ENCODE results near the gene MYZAP.

Gene MYZAP

GRCh38 chr15:57575363-57575762 is 16.3 kb upstream of the MYZAP start:
- H3K36me3 ChIP-seq (ENCODE audit: insufficient read depth, low read length), result no peaks in the 10 kb centered on the region
- H3F3A ChIP-seq (ENCODE audit: low read depth), result no peaks in the 10 kb centered on the region
- no peak for TF ChIP-seq CTCF (conservative IDR thresholded peaks at IDR 0.05; ENCODE audit: low read length)
- no peak for TF ChIP-seq EZH2phosphoT487 (IDR thresholded peaks at IDR 0.05; ENCODE audit: borderline replicate concordance)
- H3K4me1 ChIP-seq (ENCODE audit: insufficient read depth, low read length, poor library complexity, severe bottlenecking), result no peaks in the 10 kb centered on the region
- no peaks in the 10 kb centered on the region for H3K9me3 ChIP-seq (ENCODE audit: insufficient read depth, low read depth, low read length)
- no peaks in the 10 kb centered on the region for H4K20me1 ChIP-seq (ENCODE audit: insufficient read depth, low read length, poor library complexity, severe bottlenecking)
- no peaks in the 10 kb centered on the region for H3K79me2 ChIP-seq (ENCODE audit: insufficient read depth, low read length)
- H3K4me3 ChIP-seq (ENCODE audit: low read length, poor library complexity, severe bottlenecking), result no peak overlapping the region
- no peak overlapping the region for H3K9ac ChIP-seq (ENCODE audit: low read depth, low read length, poor library complexity, severe bottlenecking)
- no peak overlapping the region for H2AFZ ChIP-seq (ENCODE audit: low read length)
- H3K27me3 ChIP-seq (ENCODE audit: insufficient read depth, low read length, poor library complexity, severe bottlenecking), result no peaks in the 10 kb centered on the region
- no peaks in the 10 kb centered on the region for H3K9me2 ChIP-seq (replicated peaks; ENCODE audit: low read depth, low read length)
- H3K4me2 ChIP-seq (ENCODE audit: low read depth, low read length, poor library complexity, severe bottlenecking), result no peak overlapping the region

DNA sequence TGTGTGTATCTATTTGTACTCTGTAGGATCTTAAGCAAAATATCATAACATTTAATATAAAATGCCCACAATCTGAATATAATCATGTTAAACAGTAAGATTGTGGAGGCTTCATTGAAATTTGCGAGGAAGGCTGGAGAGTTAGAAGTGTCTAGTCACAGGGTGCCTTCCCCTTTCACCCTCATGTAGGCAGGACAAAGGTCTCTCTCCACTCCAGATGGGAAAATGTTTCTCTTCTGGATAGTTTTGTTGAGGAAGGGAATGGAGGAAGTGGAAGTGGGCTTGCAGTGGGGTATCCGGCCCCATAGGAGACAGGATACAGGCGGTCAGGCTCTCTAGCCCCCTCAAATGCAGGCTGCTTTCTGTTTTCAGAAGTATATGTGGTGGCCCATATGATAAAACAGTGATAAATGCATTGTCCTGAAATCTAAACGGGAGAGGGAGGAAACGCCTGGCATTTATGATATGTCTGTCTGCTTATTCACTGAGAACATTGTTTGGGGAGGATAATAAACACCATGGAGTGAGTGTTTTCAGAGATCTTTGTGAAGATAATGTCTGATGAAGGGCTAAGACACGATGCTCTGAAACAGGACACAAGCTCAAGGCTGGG is 13.3 kb upstream of the MYZAP start:
- Histone ChIP-seq H3K9me2 (replicated peaks; ENCODE audit: low read depth, low read length) (no peaks in the 10 kb centered on the region), H3K4me2 (ENCODE audit: low read depth, low read length, poor library complexity, severe bottlenecking) (no peak overlapping the region), H3K4me1 (ENCODE audit: insufficient read depth, low read length, poor library complexity, severe bottlenecking) (no peaks in the 10 kb centered on the region), H3K9me3 (ENCODE audit: insufficient read depth, low read depth, low read length) (no peaks in the 10 kb centered on the region), H3K36me3 (ENCODE audit: insufficient read depth, low read length) (no peaks in the 10 kb centered on the region), H3F3A (ENCODE audit: low read depth) (no peaks in the 10 kb centered on the region), H4K20me1 (ENCODE audit: insufficient read depth, low read length, poor library complexity, severe bottlenecking) (no peaks in the 10 kb centered on the region), H3K9ac (ENCODE audit: low read depth, low read length, poor library complexity, severe bottlenecking) (no peak overlapping the region), H3K4me3 (ENCODE audit: low read length, poor library complexity, severe bottlenecking) (no peak overlapping the region), H3K79me2 (ENCODE audit: insufficient read depth, low read length) (no peaks in the 10 kb centered on the region), H2AFZ (ENCODE audit: low read length) (no peak overlapping the region), H3K27me3 (ENCODE audit: insufficient read depth, low read length, poor library complexity, severe bottlenecking) (no peaks in the 10 kb centered on the region)
- TF ChIP-seq CTCF (conservative IDR thresholded peaks at IDR 0.05; ENCODE audit: low read length) (no peak), EZH2phosphoT487 (IDR thresholded peaks at IDR 0.05; ENCODE audit: borderline replicate concordance) (no peak)

- Histone ChIP-seq H3K4me2 (ENCODE audit: low read depth, low read length, poor library complexity, severe bottlenecking) (no peak overlapping the region), H4K20me1 (ENCODE audit: insufficient read depth, low read length, poor library complexity, severe bottlenecking) (no peaks in the 10 kb centered on the region), H3K27me3 (ENCODE audit: insufficient read depth, low read length, poor library complexity, severe bottlenecking) (no peaks in the 10 kb centered on the region), H3K4me3 (ENCODE audit: low read length, poor library complexity, severe bottlenecking) (no peak overlapping the region), H3K9me2 (replicated peaks; ENCODE audit: low read depth, low read length) (no peaks in the 10 kb centered on the region), H3K79me2 (ENCODE audit: insufficient read depth, low read length) (no peaks in the 10 kb centered on the region), H3K36me3 (ENCODE audit: insufficient read depth, low read length) (no peaks in the 10 kb centered on the region), H3K9ac (ENCODE audit: low read depth, low read length, poor library complexity, severe bottlenecking) (no peak overlapping the region), H2AFZ (ENCODE audit: low read length) (no peak overlapping the region), H3K4me1 (ENCODE audit: insufficient read depth, low read length, poor library complexity, severe bottlenecking) (no peaks in the 10 kb centered on the region), H3F3A (ENCODE audit: low read depth) (no peaks in the 10 kb centered on the region), H3K9me3 (ENCODE audit: insufficient read depth, low read depth, low read length) (no peaks in the 10 kb centered on the region)
- TF ChIP-seq CTCF (conservative IDR thresholded peaks at IDR 0.05; ENCODE audit: low read length) (no peak), EZH2phosphoT487 (IDR thresholded peaks at IDR 0.05; ENCODE audit: borderline replicate concordance) (no peak)
These were observed 11.3 kb upstream of the MYZAP start for GRCh38 chr15:57580428-57580827.

Data from Loucy (cell line).